WERI-Rb-1 (cell line): ENCODE data around the gene TMEM219.
A peak's percentile ranks its signal among the peaks of the same experiment; 100 is the strongest.
"Not testable (repeated sequence)": the region's sequence is repeated elsewhere in the genome, so short reads cannot be mapped to it uniquely, and the experiment has no call there.

Source experiments
- DNase-seq: peaks from one replicate; pipeline ENCODE4 v3.0.0-alpha.2; 2020
- H3K27ac ChIP-seq: fragments of 250-450 bp; sonication (Bioruptor Pico); 2 replicates; pipeline ENCODE4 v1.5.1; 2020; ENCODE audit warnings: mild to moderate bottlenecking, moderate library complexity
- H3K27me3 ChIP-seq: fragments of 250-450 bp; sonication (Bioruptor Pico); 2 replicates; pipeline ENCODE4 v1.5.1; 2021; ENCODE audit warnings: mild to moderate bottlenecking, low read depth, moderate library complexity; ENCODE audit not compliant: insufficient read depth, severe bottlenecking
- H3K36me3 ChIP-seq: fragments of 250-450 bp; sonication (Bioruptor Pico); 2 replicates; pipeline ENCODE4 v1.5.1; 2020; ENCODE audit warnings: mild to moderate bottlenecking, moderate library complexity
- H3K4me3 ChIP-seq: 2 replicates; pipeline ENCODE4 v1.5.1; 2011; ENCODE audit warnings: low read depth, mild to moderate bottlenecking, control low read depth, low read length
- H3K9me3 ChIP-seq: fragments of 250-450 bp; sonication (Bioruptor Pico); 2 replicates; pipeline ENCODE4 v1.5.1; 2021; ENCODE audit warnings: mild to moderate bottlenecking, moderate library complexity; ENCODE audit not compliant: severe bottlenecking
- CTCF ChIP-seq: IDR thresholded peaks from 2 replicates; pipeline ENCODE4 v1.5.1; 2011; ENCODE audit warnings: low read depth, mild to moderate bottlenecking, control low read depth, inconsistent platforms, low read length

The TMEM219 gene

DNA sequence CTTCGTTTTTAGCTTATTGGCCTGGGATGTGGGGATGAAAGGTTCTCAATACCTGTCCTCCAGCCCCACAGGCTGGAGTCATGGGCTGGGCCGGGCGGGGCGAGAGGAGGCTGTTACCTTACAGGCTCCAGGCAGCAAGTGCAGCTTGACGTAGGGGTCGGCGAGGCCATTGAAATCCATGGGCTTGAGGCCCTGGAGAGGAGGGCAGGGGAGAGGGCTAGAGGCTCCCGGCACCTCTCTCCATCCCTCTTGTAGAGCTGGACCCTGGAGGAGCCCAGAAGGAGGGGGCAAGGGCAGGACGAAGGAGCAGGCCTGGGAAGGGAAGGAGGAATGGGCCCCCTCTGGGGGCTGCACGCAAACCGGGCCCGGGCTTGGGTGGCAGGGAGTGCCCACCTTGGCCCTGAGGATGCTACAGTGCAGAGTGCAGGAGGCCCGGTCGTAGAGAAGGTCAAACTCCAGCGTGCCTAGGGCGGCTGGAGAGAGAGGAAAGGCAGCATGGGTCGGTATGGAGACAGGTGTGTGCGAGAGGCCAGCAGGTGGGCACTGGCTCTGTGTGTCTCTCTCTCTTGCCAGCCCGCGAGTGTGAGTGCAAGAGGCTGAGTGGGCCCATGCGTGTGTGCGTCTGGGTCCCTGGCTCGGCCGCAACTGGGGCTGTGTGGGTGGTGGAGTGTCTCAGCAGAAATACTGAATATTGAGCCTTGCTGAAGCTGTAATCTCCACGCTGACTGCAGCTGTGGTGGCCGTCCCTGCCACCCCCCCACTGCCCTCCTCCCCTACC lies 47.4 kb downstream of the TMEM219 start:
- Histone ChIP-seq H3K27me3 (no peaks in the 10 kb centered on the region), H3K4me3 (no peak overlapping the region), H3K9me3 (no peaks in the 10 kb centered on the region), H3K27ac (no peak overlapping the region), H3K36me3 (peaks cover 14% of the 10 kb centered on the region; the same call in 1 of the 2 replicates)
- TF ChIP-seq CTCF = no peak
- no peak for DNase-seq

- TF ChIP-seq CTCF = no peak
- Histone ChIP-seq H3K27ac (no peak overlapping the region), H3K4me3 (peak overlapping the region; percentile 66), H3K36me3 (peaks cover 12% of the 10 kb centered on the region; the same call in 1 of the 2 replicates), H3K27me3 (no peaks in the 10 kb centered on the region), H3K9me3 (no peaks in the 10 kb centered on the region)
- no peak for DNase-seq
These were observed 48.3 kb downstream of the TMEM219 start for GRCh38 chr16:30009990-30010843.

GRCh38 chr16:30010844-30011713 lies 49.2 kb downstream of the TMEM219 start, which contains the start of gene DOC2A:
Gene DOC2A (minus strand): TSS chr16:30011027. CDS start chr16:30010222, 805 bp downstream.
- Histone ChIP-seq H3K4me3 (peak within 1 kb of the TSS; percentile 66), H3K36me3 (peaks cover 7% of the 10 kb centered on the region; the same call in 1 of the 2 replicates), H3K27me3 (no peaks in the 10 kb centered on the region), H3K27ac (no peak within 1 kb of the TSS; the same call in 1 of the 2 replicates), H3K9me3 (no peaks in the 10 kb centered on the region)
- peak; percentile 72 for DNase-seq
- TF ChIP-seq CTCF = no peak

DNA sequence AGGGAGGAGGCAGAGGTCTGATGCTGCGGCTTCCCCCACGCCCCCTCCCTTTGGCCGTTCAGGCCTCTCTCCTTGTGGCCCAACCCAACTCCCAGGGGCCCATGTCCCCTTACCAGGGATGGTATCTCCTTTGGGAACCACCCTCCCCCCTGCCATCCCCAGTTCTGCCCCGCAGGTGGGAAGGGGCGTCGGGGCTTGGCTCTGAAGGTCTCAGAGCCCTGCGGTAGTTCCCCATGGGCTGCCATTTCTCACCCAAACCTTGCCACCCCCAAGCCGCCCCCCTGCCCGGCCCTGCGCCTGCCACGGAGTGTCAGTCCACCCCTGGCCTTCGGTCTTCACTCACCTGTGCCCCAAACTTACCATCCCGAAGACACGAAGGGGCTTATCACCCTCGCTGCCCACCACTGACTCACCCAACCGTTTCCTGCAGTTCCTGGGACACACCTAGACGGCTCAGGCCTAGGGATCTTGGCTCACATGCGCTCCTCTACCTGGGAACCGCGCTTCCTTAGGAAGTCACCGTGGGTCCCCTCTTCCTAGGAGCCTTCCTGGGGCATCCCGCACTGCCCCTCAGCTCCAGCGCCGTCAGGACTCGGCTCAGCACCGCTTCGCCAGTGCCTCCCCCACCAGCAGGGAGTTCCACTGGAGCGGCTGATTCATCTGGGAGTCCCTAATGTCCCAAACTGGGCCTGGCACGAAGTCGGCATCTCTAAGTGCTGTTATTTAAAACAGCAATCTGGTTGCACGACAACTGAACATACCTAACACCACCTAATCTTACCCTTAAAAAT lies 50.0 kb downstream of the TMEM219 start:
- Histone ChIP-seq H3K9me3 (no peaks in the 10 kb centered on the region), H3K27me3 (no peaks in the 10 kb centered on the region), H3K27ac (no peak overlapping the region), H3K36me3 (no peaks in the 10 kb centered on the region), H3K4me3 (peak overlapping the region; percentile 66)
- no peak for TF ChIP-seq CTCF
- no peak for DNase-seq

GRCh38 chr16:30012598-30012997 lies 50.7 kb downstream of the TMEM219 start:
- not testable (repeated sequence) for H3K27me3 ChIP-seq, H3K4me3 ChIP-seq, DNase-seq, H3K36me3 ChIP-seq, H3K9me3 ChIP-seq, H3K27ac ChIP-seq

GRCh38 chr16:30015450-30015849 lies 53.6 kb downstream of the TMEM219 start:
- not testable (repeated sequence) for DNase-seq, H3K4me3 ChIP-seq, H3K27ac ChIP-seq, H3K9me3 ChIP-seq, H3K36me3 ChIP-seq, H3K27me3 ChIP-seq
